Skeletal muscle satellite cell (primary cell): ENCODE measurements around the gene CD58.
"Not testable (repeated sequence)": the region's sequence is repeated elsewhere in the genome, so short reads cannot be mapped to it uniquely, and the experiment has no call there.

Experiments used
- H3K27me3 ChIP-seq: 2 replicates; pipeline ENCODE4 v1.7.0; 2013; ENCODE audit warnings: low read length; ENCODE audit not compliant: control insufficient read depth, insufficient read depth
- H3K36me3 ChIP-seq: 2 replicates; pipeline ENCODE4 v1.7.0; 2013; ENCODE audit warnings: mild to moderate bottlenecking, control low read depth, low read length; ENCODE audit not compliant: insufficient read depth
- H3K4me1 ChIP-seq: 2 replicates; pipeline ENCODE4 v1.7.0; 2013; ENCODE audit warnings: low read length; ENCODE audit not compliant: control insufficient read depth, insufficient read depth
- H3K4me2 ChIP-seq: 2 replicates; pipeline ENCODE4 v1.7.0; 2013; ENCODE audit warnings: mild to moderate bottlenecking, low read length
- H3K4me3 ChIP-seq: 2 replicates; pipeline ENCODE4 v1.7.0; 2013; ENCODE audit warnings: low read length
- H3K9ac ChIP-seq: 2 replicates; pipeline ENCODE4 v1.7.0; 2013; ENCODE audit warnings: mild to moderate bottlenecking, low read depth, low read length, moderate library complexity
- H3K9me3 ChIP-seq: replicated peaks from 2 replicates; pipeline ENCODE4 v1.7.0; 2013; ENCODE audit warnings: mild to moderate bottlenecking, control low read depth, low read length

Gene CD58

GRCh38 chr1:116603646-116604045, 32.8 kb upstream of the CD58 start:
- H3K4me2 ChIP-seq, H3K9ac ChIP-seq, H3K4me3 ChIP-seq, H3K36me3 ChIP-seq, H3K9me3 ChIP-seq, H3K27me3 ChIP-seq, H3K4me1 ChIP-seq: not testable (repeated sequence)

GRCh38 chr1:116599369-116599768, 28.5 kb upstream of the CD58 start:
- H3K4me1 ChIP-seq, H3K4me3 ChIP-seq, H3K9ac ChIP-seq, H3K9me3 ChIP-seq, H3K36me3 ChIP-seq, H3K27me3 ChIP-seq, H3K4me2 ChIP-seq: not testable (repeated sequence)

- not testable (repeated sequence) for H3K4me3 ChIP-seq, H3K27me3 ChIP-seq, H3K9me3 ChIP-seq, H3K9ac ChIP-seq, H3K36me3 ChIP-seq, H3K4me2 ChIP-seq, H3K4me1 ChIP-seq
Observed at GRCh38 chr1:116598420-116599036, 27.7 kb upstream of the CD58 start.

GRCh38 chr1:116597388-116597787, 26.6 kb upstream of the CD58 start:
- H3K4me3 ChIP-seq, H3K27me3 ChIP-seq, H3K4me2 ChIP-seq, H3K36me3 ChIP-seq, H3K4me1 ChIP-seq, H3K9me3 ChIP-seq, H3K9ac ChIP-seq: not testable (repeated sequence)

- H3K4me2 ChIP-seq, H3K27me3 ChIP-seq, H3K4me1 ChIP-seq, H3K9me3 ChIP-seq, H3K9ac ChIP-seq, H3K36me3 ChIP-seq, H3K4me3 ChIP-seq: not testable (repeated sequence)
Observed at GRCh38 chr1:116596742-116597307, 26.0 kb upstream of the CD58 start.

- H3K4me1 ChIP-seq, H3K27me3 ChIP-seq, H3K9me3 ChIP-seq, H3K36me3 ChIP-seq, H3K4me3 ChIP-seq, H3K9ac ChIP-seq: not testable (repeated sequence)
- peak overlapping the region; percentile 65 for H3K4me2 ChIP-seq
Observed at GRCh38 chr1:116595946-116596741, 25.3 kb upstream of the CD58 start.

GRCh38 chr1:116595065-116595840, 24.4 kb upstream of the CD58 start:
- H3K36me3 ChIP-seq, H3K4me3 ChIP-seq, H3K4me1 ChIP-seq, H3K4me2 ChIP-seq, H3K9ac ChIP-seq, H3K27me3 ChIP-seq, H3K9me3 ChIP-seq: not testable (repeated sequence)

- not testable (repeated sequence) for H3K27me3 ChIP-seq, H3K4me2 ChIP-seq, H3K4me3 ChIP-seq, H3K4me1 ChIP-seq, H3K9me3 ChIP-seq, H3K36me3 ChIP-seq, H3K9ac ChIP-seq
Observed at GRCh38 chr1:116593977-116594376, 23.2 kb upstream of the CD58 start.

GRCh38 chr1:116593401-116593800, 22.6 kb upstream of the CD58 start:
- H3K27me3 ChIP-seq, H3K4me1 ChIP-seq, H3K4me3 ChIP-seq, H3K36me3 ChIP-seq, H3K9me3 ChIP-seq, H3K9ac ChIP-seq, H3K4me2 ChIP-seq: not testable (repeated sequence)

- not testable (repeated sequence) for H3K27me3 ChIP-seq, H3K9me3 ChIP-seq, H3K4me2 ChIP-seq, H3K36me3 ChIP-seq, H3K4me3 ChIP-seq, H3K9ac ChIP-seq, H3K4me1 ChIP-seq
Observed at GRCh38 chr1:116591951-116592605, 21.3 kb upstream of the CD58 start.
